HG02759 (cell line): ENCODE data around the gene TNN.
"Not testable (repeated sequence)": the region's sequence is repeated elsewhere in the genome, so short reads cannot be mapped to it uniquely, and the experiment has no call there.

Experiments
- ATAC-seq: cut with Tn5 transposase; IDR thresholded peaks from one replicate; pipeline ENCODE4 v1.9.1; 2021; ENCODE audit warnings: mild to moderate bottlenecking, moderate library complexity; ENCODE audit not compliant: unreplicated experiment

The TNN gene

DNA sequence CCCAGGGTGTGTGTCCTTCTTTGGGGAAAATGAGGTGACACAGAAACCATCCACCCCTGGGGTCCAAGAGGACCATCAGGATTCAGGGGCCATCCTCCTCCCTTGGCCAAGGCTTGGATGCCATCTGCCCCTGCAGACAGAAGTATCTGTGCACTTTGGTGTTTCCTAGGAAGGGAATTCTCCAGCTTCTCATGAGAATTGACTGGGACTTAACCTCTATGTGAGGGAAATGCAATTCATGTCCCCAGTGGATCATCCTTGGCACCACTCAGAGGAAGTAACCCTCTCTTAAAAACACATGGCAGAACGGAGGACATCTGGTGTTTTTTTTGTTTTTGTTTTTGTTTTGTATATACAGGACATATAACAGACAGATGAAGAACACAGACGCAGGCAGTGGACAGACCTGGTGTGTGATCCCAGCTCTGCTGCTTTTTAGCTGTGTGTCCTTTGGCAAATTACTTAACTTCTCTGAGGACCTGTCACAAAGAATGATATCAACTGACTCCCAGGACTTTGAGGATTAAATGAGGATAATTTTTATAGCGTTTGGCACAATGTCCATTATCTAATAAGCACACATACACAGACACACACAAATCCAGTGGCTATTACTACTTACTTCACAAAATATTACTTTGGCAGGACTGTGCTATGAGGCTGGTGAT is 3.8 kb downstream of the TNN start:
- no peak for ATAC-seq

DNA sequence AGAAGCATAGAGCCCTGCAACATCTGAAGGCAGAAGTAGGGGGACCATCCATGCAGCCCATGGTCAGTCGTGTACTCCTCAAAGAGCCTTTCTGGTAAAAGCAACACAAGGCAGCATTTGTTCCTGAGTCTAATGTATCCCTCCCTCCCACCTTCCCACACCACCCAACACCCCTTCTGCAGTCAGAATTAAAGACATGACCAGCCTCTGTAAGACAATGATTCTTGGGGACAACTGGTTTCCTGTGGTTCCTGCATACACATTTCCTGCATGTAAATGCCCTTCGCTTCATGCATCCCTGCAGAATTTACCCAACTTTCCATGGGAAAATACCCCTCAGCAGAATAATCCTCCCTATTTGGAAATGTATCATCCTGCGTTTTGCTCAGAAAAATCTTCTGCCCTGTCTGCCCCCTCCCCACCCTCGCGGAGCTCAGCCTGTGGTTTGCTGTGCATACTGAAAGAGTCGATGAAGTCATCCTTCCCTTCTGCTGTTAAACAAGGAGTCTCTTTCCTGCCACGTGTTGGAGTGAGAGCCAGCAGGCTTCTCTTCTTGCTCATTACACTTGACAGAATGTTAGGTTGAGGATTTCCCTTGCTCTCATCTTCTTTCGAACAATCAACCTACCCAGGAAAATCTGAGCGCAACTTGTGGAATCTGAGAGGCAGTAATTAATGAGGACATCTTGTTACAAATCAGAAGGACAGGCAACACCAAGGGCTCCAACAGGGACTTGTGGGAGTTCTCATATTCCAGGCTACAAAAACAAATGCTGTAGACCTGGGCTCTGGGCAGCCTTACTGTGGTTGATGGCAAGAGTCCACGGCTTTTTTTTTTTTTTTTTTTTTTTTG is 4.7 kb downstream of the TNN start:
- ATAC-seq = peak; percentile 67

DNA sequence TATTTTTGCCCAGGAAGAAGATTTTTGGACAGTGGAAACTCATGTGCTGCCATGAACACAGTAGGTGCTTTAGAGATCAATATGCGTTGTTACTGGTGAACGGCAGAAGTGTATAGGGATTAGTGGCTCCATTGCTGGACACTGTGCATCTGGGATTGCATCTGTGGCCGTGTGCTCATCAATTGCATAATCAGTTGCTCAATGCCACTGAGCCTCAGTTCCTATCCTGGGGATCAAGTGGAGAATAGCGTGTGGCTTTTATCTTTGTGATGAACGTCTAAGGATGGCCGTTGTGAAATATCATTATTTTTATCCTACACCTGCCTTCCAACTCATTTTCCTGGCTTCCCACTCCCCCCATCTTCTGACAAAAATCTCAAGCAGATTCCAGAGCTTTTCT is 5.4 kb downstream of the TNN start:
- no peak for ATAC-seq

DNA sequence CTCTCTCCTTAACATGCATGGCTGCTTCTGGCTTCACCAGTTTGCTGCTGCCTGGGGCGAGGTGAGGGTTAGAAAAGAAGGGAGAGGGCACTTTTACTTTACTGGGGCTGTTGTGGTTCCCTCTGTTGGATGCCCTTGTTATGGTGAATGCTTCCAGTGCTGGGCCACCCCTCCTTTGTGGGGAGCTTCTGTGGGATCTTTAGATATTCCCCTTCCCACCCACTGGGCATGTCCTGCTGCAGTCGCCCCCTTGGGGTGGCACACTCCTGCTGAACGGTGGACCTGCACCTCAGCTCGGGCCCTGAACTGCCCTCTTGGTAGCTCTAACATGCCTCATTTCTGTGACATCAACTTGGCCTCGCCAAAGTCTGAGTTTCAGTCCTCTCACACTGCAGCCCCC is 6.0 kb downstream of the TNN start:
- ATAC-seq = no peak

DNA sequence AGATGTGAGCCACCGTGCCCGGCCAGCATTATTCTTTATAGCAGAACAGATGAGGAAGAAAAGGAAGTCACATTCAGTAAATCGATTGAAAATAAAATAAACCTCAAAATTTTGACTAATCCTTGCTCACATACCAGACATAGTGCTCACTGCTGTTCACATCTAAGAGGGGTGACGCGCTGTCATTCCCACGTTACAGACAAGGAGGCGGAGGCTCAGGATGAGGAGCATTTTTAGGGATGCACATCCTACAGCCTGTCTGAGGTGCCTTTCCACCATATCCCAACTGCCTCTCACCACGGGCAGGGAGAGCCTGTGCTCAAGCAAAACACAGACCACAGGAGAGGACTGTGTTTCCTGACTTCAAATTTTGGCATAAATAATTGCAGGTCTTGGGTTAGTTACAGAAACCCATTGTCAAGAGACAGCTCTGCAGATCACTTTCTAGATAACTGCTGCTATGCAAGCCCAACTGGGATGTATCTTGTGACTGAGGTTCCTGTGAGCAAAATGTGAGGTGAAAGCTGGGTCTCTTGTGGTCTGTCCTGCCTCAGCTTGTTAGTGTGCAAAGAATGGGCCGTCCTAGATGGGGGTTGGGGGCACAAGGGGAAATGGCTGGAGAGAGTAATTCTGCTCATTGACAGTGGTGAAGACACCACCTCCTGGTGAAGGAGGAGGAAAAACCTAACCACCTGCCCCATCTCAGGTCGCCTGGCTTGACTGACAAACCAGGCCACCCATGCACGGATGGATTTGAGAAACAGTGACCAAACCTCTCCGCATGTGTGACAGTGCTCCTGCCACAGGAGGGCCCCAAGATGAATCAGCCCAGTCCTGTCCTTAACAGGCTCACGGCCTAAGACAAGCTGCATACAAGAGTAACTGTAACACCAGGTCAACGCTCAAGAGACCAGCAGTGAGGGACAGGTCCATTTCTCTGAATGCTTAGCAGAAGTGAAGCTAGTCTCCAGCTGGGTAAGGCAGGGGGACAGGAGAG is 8.2 kb downstream of the TNN start:
- ATAC-seq = no peak

DNA sequence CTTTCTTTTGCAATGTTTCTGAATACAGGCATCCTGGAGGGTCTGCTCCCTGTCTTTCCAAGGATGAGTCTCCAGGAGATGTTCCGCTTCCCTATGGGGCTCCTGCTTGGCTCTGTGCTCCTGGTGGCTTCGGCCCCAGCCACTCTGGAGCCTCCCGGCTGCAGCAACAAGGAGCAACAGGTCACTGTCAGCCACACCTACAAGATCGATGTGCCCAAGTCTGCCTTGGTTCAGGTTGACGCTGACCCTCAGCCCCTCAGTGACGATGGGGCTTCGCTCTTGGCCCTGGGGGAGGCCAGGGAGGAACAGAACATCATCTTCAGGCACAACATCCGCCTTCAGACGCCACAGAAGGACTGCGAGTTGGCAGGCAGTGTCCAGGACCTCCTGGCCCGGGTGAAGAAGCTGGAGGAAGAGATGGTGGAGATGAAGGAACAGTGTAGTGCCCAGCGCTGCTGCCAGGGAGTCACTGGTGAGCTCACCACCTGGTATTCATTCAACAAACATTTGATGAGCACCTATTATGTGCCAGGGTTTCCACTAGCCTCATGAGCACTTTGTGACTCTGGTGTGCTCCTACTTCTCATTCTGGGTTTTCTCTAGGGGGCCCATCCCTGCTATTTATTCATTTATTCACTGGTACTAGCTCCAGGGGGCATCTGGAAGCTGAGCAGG is 9.9 kb downstream of the TNN start:
- ATAC-seq = no peak

DNA sequence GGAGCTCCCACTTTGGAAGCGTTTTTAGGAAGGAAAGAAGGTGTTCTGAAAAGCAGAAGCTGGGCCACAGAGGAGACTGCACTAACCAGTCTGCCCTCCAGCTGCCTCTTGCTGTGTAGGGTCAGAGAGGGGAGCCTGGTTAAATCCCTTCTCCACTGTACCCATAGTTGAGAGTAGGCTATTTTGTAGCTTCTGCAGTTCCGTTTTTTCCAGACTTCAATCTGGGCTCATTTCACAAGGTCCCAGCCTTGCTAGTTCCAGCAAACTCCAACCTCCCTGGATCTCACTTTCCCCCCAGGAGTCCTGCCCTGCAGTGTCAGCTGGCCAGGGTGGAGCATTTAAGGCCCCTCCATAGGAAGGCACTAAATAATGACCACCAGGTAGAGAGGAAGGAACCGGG is 11.0 kb downstream of the TNN start:
- ATAC-seq = no peak

DNA sequence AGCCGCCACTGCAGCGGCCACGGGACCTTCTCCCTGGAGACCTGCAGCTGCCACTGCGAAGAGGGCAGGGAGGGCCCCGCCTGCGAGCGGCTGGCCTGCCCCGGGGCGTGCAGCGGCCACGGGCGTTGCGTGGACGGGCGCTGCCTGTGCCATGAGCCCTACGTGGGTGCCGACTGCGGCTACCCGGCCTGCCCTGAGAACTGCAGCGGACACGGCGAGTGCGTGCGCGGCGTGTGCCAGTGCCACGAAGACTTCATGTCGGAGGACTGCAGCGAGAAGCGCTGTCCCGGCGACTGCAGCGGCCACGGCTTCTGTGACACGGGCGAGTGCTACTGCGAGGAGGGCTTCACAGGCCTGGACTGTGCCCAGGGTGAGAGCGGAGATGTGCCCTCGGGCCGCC is 11.7 kb downstream of the TNN start:
- ATAC-seq = no peak

DNA sequence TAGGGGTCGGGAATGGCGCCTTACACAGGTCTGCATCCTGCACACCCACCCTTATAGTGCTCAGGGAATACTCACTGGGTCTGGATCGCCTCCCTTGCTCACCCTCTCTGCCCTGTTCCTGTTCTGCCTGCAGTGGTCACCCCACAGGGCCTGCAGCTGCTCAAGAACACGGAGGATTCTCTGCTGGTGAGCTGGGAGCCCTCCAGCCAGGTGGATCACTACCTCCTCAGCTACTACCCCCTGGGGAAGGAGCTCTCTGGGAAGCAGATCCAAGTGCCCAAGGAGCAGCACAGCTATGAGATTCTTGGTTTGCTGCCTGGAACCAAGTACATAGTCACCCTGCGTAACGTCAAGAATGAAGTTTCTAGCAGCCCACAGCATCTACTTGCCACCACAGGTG is 12.4 kb downstream of the TNN start:
- ATAC-seq = no peak

DNA sequence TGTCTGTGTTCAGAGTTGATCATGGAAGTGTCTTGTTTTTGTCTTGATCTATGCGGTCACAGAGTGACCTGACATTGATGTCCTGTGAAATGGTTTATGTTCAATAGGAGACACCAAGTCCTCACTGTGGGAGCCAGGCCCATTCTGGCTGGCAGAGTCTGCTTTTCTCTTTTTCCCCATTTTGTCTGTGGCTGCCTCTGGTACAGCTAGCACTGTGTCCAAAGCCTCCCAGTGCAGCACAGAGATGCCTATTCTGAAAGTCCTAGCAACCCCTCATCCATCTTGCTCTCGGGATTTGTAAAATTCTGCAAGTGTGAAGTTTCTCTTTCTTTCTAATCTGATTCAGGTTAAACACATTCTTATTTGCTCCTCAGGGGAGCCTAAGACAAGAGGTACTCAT is 14.3 kb downstream of the TNN start:
- ATAC-seq = no peak

DNA sequence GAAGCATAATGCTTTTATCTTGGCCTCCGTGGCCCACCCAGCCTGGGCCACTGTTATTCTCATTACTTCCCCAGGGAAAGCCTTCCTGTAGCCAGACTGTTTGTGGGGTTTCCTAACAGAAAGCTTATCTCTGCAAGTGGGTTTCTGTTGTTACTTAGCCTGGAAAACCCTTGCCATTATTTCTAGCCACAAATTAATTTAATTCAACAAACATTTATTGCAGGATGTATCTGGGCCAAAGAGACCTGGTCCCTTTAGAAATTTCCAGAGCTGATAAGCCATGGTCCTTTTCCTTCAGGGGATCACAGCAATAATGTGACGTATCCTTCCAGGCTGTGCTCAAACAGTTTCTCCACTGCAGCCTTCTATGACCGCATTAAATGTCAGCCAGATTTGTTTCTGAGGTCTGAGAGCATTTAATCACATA is 20.9 kb downstream of the TNN start:
- no peak for ATAC-seq

DNA sequence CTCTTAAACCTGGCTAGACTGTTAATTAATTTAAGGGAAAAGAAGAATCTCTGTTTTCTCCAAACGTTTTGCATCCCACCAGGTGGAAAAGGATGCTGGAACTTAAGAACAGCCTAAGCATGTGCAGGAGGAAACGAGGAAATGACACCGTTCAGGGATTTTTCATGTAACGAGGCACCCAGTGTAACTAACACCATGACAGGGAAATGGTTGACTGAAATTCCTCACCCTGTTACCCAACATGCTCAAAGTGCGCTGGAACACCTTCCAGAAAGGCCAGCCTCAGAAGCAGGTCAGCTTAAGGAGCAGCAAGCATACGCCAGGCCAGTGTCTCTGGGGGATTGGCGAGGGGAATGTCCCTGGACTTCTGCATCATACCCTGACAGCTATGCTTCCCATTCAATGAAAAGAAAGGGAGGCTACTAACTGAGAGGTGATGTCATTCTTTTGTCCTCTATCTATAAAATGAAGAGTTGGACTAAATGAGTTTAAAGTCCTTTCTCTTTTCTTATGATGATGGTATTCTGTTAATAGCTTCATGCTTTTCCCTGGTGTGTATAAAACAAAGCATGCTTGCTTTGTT is 21.6 kb downstream of the TNN start:
- no peak for ATAC-seq

DNA sequence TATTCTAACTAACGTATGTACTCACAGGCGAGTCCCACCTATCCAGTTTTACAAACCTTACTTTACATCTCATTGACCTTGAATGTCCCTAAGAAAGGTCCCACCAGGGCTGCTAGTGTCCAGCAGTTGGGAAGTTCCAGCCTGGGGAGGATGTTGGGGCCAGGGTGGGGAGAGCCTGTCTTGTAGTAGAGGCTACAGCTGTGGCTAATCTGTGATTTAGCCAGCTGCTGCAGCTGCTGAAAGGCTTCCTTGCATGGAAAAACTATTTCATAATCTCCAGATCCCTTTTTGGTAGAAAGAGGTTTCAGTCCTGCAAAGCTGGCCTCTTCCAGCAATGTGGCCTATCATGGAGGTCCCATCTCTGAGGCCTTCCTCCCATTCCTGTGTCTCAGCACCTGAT is 23.1 kb downstream of the TNN start:
- no peak for ATAC-seq

DNA sequence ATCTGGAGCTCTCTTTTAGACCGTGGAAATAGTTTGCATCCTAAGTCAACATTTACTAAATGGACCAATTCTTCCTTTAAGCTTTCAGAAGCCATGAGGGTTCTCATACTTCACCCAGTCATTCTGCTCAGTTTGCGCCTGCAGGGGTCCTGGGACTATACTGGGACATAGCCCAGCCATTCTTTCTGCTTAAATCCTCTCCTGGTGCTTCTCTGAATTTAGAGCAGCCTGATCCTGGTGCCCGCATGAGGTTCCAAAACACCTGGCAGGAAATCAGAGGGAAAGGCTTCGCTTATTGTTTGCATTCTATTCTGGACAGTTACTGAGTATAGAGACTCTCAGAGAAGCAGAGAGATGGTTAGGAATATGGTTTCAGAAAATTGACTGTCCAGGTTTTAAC is 27.0 kb downstream of the TNN start:
- ATAC-seq = no peak

DNA sequence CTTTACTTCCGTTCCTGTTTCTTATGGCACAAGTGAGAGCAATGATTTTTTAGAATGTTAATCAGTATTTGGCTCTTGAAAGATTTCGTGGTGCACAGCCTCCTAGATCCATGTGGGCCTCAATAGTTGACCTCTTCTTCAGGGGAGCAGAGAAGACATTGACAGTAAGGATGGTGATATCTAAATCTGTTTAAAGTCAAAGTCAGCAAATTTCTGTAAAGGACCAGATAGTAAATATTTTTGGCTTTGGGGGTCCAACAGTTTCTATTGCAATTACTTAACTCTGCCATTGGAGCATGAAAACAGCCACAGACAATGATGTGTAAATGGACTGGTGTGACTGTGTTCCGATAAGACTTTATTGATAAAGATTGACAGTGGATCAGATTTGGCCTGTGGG is 27.4 kb downstream of the TNN start:
- no peak for ATAC-seq

DNA sequence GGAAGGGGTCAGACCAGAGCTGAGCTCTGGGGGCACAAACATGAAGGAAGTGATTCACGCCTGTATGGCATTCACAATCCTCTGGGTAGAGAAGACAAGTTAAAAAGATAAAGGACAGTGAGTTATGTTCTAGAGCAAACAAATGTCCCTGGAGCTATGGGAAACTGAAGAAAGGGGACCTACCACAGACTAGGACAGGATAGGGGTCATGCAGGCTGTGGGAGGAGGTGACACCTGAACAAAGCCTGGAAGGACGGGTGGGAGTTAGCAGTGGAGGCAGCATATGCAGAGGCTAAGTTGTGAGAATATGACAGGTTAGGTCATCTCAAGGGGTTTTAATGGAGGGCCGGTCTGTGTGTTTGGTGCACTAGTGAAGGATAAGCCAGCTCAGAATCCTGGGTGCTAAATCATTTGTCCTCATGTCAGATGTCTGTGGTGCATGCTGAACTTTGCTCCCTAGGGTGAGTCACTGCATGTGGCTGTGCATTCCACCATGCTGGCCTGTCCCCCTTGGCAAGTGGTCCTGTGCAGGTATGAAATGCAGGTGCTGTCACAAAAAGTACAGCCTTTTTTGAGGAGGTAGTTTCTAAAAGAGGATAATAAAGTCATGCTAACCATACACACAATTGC is 28.5 kb downstream of the TNN start:
- ATAC-seq = no peak

DNA sequence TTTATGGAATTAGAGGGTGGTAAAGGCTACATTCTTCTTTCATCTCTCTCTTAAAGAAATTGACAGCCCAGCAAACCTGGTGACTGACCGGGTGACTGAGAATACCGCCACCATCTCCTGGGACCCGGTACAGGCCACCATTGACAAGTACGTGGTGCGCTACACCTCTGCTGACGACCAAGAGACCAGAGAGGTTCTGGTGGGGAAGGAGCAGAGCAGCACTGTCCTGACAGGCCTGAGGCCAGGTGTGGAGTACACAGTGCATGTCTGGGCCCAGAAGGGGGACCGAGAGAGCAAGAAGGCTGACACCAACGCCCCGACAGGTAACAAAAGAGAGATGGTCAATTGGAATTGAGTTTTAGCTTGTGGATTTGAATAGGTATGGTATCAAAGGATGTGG is 29.7 kb downstream of the TNN start:
- no peak for ATAC-seq

DNA sequence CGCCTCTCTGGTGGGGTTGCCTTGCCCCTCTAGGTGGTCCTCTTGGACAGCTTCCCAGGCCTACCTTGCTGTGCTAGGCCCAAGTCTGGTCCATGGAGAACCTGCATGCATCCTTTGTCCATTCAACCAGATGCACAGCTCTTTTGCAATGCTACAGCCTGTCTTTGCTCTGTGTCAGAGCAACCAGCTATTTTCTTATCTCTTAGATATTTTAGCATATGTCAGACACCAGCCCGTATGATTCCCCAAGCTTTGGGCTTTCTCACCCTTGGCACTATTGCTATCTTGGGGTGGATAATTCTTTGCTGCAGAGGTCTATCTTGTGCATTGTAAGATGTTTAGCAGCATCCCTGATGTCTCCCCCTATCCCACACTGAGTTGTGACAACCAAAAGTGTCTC is 32.3 kb downstream of the TNN start:
- no peak for ATAC-seq

DNA sequence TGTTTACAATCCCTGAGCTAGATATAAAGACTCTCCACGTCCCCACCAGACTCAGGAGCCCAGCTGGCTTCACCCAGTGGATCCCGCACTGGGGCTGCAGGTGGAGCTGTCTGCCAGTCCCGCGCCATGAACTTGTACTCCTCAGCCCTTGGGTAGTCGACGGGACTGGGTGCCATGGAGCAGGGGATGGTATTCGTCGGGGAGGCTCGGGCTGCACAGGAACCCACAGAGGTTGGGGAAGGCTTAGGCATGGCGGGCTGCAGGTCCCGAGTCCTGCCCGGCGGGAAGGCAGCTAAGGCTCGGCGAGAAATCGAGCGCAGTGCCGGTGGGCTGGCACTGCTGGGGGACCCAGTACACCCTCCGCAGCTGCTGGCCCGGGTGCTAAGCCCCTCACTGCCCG is 34.5 kb downstream of the TNN start:
- ATAC-seq = not testable (repeated sequence)

DNA sequence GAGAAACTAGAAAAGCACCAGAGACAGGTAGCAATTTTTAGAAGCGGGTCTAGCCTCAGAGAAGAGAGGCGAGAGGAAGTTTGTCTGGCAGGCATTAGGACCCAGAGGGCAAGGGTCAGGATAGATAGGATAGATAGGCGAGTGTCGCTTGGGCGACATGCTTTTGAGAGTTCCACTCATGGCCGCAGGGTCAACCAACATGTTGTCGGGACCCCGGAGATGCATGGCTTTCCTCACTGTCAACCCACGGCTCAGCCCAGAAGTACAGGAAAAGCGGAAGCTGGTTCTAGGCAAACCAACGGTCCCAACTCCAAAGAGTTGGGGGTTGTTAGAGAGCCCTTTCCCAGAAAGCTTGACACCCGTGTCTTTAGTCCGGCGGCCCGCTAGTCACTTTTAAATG is 38.9 kb downstream of the TNN start:
- ATAC-seq = not testable (repeated sequence)
